Panc1 (cell line): ENCODE measurements around the gene LRPPRC.

Source experiments
- CTCF ChIP-seq: fragments of 450-650 bp; IDR thresholded peaks from 2 replicates; pipeline ENCODE4 v1.5.1; 2017; ENCODE audit warnings: mild to moderate bottlenecking
- POLR2AphosphoS5 ChIP-seq: IDR thresholded peaks from 2 replicates; pipeline ENCODE4 v1.6.1; 2012; ENCODE audit warnings: mild to moderate bottlenecking, low read depth, low read length, moderate library complexity
- REST ChIP-seq, 2 experiments: IDR thresholded peaks; 2 replicates each; pipeline ENCODE4 v1.6.1; 2011 to 2012; ENCODE audit warnings: low read depth in 2 of 2, control low read depth in 1 of 2, low read length in 1 of 2, mild to moderate bottlenecking in 1 of 2, moderate library complexity in 1 of 2; ENCODE audit not compliant: insufficient read depth in 1 of 2
- SIN3A ChIP-seq: IDR thresholded peaks from 2 replicates; pipeline ENCODE4 v1.6.1; 2012; ENCODE audit warnings: low read depth, mild to moderate bottlenecking, low read length, moderate library complexity, borderline replicate concordance; ENCODE audit not compliant: insufficient read depth
- TCF7L2 ChIP-seq: IDR thresholded peaks from 2 replicates; pipeline ENCODE4 v1.6.1; 2011; ENCODE audit warnings: mild to moderate bottlenecking, low read depth, low read length, inconsistent platforms

- TF ChIP-seq CTCF, result no peak
- TF ChIP-seq POLR2AphosphoS5, result no peak
- TF ChIP-seq REST (IDR thresholded peaks at IDR 0.05; ENCODE audit: insufficient read depth in 1 of 2, low read depth in 2 of 2, low read length in 1 of 2), result no peak
- no peak for TF ChIP-seq TCF7L2
- TF ChIP-seq SIN3A, result no peak
These were observed 50.4 kb downstream of the LRPPRC start for GRCh38 chr2:43945439-43945838.
